GM12874 (cell line): ENCODE data around the gene HMX3.

Source experiments
- TF ChIP-seq, protein P1 (sequence below): IDR thresholded peaks from 2 replicates; pipeline ENCODE4 v1.5.1; 2011; ENCODE audit warnings: low read depth, mild to moderate bottlenecking, control low read depth, low read length, moderate library complexity; ENCODE audit not compliant: insufficient read depth

HMX3 gene

DNA sequence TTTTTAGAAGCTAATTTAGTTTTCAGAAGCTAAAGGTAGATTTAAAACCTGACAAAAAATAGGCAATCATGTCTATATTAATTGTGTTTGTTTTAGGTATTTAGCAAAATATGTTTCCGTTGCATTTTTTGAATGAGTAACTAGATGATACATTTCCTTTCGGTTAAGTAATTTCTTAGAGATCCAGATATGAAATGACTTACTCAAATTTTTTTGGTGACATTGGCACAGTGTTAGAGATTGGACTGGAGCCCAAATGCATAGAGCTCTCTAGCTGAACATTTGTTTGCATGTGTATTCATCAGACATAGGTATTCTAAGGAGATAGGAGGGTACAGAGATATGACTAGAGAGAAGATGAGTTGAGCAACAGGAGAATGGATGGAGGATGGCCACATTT is 20.3 kb downstream of the HMX3 start:
- TF ChIP-seq, protein P1, sequence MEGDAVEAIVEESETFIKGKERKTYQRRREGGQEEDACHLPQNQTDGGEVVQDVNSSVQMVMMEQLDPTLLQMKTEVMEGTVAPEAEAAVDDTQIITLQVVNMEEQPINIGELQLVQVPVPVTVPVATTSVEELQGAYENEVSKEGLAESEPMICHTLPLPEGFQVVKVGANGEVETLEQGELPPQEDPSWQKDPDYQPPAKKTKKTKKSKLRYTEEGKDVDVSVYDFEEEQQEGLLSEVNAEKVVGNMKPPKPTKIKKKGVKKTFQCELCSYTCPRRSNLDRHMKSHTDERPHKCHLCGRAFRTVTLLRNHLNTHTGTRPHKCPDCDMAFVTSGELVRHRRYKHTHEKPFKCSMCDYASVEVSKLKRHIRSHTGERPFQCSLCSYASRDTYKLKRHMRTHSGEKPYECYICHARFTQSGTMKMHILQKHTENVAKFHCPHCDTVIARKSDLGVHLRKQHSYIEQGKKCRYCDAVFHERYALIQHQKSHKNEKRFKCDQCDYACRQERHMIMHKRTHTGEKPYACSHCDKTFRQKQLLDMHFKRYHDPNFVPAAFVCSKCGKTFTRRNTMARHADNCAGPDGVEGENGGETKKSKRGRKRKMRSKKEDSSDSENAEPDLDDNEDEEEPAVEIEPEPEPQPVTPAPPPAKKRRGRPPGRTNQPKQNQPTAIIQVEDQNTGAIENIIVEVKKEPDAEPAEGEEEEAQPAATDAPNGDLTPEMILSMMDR: no peak

DNA sequence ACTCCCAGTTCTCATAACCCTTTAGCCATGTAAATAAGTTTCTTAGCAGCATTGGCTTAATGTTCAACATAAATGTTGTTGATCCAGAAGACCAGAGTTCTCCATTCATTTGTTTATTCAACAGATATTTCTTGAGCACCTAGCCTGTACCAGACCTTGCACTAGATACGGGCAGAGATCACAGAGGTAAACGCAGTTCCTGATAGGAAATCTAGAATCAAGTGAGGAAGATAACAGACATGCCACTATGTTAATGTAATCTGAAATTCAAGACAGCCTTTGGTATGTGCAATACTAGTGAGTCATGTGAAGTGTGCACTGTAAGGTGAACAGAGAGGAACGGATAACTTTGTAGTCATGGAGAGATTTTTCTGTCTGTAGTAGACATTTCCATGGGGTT is 21.4 kb downstream of the HMX3 start:
- TF ChIP-seq, protein P1: no peak

DNA sequence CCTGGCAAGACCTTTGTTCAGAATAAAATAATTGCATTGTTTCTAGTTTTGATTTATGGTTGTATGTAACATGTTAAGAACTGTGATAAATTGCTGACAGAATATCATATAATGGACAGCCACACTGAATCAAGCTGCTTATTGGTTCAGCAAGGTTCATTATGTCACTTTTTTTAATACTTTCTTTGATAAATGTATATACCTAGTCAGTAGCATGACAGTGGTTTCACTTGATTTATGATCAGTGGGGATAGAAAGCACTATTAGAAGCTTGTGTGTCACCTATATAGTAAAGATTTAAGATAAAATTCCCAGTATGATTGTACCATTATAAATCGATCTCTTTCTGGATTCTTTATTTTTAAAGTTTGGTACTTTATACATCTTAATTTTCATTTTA is 22.9 kb downstream of the HMX3 start:
- TF ChIP-seq, protein P1: no peak

DNA sequence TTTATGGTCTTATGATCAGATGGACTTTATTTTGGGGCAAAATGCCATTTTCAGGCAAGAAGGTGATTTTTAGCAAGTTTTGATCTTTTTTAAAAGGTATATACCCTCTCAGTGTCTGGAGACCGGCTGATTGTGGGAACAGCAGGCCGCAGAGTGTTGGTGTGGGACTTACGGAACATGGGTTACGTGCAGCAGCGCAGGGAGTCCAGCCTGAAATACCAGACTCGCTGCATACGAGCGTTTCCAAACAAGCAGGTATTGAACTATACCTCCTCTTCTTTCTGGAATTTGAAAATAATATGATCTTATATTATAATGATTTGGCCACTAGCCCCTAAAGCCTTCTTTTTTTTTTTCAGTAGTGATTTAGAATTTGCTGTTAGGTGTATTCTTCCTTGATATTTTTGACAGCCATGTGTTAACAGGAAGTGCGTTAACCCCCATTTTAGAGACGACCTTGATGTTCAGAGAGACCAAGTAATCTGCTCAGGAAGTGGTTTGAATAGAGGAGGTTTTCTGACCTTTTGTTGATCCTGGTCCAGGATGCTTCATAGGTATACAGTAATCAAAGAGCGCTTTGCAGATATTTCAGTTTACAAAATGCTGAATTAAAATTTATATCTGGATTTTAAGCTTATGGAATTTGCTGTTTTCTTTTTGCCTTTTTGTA is 24.7 kb downstream of the HMX3 start:
- TF ChIP-seq, protein P1: no peak

DNA sequence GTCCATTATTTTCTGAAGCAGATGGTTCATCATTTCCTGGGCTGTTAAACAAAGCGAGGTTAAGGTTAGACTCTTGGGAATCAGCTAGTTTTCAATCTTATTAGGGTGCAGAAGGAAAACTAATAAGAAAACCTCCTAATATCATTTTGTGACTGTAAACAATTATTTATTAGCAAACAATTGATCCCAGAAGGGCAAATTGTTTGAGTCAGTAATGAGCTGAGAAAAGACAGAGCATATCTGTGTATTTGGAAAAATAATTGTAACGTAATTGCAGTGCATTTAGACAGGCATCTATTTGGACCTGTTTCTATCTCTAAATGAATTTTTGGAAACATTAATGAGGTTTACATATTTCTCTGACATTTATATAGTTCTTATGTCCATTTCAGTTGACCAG is 28.5 kb downstream of the HMX3 start:
- TF ChIP-seq, protein P1: no peak

DNA sequence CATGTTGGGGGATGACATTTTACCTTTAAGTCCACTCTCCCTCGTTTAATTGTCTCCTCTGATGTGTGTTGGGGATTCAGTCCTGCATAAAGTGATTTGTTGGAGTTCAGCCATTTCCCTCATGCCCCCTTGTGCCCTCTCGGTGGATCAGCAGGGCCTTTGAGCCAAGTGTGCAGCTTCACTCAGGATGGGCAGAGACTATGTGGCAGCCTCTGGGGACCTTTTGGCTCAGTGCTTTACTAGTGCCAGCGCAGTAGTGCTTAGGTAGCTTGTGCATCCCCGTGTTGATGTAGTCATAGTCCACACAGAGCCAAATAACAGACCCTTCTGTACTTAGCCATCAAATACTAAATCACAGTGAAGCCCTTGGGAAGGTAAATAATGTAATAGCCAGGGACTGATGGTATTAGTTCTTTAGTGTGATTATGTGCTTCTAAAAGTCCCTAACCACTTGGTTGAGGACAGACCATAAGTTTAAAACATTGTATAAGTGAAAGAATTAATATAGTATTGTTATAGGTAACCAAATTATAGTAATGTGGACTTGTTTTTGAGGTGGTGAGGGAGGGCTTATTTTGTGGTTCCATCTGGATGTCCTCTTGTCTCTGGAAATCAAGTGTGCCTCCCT is 29.8 kb downstream of the HMX3 start:
- TF ChIP-seq, protein P1: no peak

DNA sequence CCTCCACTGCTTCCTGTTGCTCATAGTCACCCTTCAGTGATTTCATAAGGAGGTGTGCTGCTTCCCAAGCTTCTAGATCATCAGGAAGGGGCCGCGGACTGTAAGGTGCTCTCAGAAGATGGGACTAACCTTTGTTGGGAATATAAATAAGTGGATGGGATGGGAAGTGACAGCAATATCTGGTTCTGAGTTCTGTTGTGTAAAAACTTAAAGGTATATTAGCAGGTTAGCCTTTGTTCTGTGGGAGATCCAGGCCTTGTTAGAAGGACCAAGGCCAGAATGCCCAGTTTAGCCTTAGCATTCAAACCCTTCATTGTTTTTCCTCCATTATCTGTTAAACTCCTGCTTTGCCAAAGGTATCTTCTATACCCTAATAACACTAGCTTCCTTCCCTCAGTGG is 30.8 kb downstream of the HMX3 start:
- TF ChIP-seq, protein P1: no peak
